SK-N-SH (cell line): ENCODE data around the gene RAB15. TPM values are rescaled to one million over a fixed set of nuclear protein-coding genes. Genes with fewer than 3 reads are reported as not detected.

Experiments
- CTCF ChIA-PET: fragments of 300-600, 350-600 bp; formaldehyde crosslinking; extraction: SDS; loops from one replicate; lab custom pipeline; 2021; lab: Yijun Ruan, JAX
- POLR2A ChIA-PET: fragments of 350-600 bp; sonication (Branson Sonifier 250); formaldehyde crosslinking; extraction: SDS; loops from one replicate; lab custom pipeline; 2020; ENCODE audit warnings: antibody characterized with exemption, inconsistent platforms; lab: Yijun Ruan, JAX
- DNase-seq: peaks from one replicate; pipeline ENCODE4 v3.0.0; 2012
- H2AFZ ChIP-seq: fragments of 200-600 bp; sonication (generic); 2 replicates; pipeline ENCODE4 v1.8.1; 2016; ENCODE audit warnings: antibody characterized with exemption, mild to moderate bottlenecking, low read depth
- H3F3A ChIP-seq: fragments of 200-600 bp; sonication (generic); replicated peaks from 2 replicates; pipeline ENCODE3; 2016; ENCODE audit warnings: antibody characterized with exemption, mild to moderate bottlenecking; ENCODE audit not compliant: insufficient read depth
- H3K27ac ChIP-seq, 2 experiments: fragments of 200-500 bp in 1 of 2; fragments of 200-600 bp in 1 of 2; sonication (Bioruptor generic) in 1 of 2; sonication (generic), shearing (Covaris generic) in 1 of 2; 2 replicates each; pipeline versions ENCODE4 v1.5.1 to v1.6.1; 2014 to 2016; ENCODE audit warnings: low read depth in 2 of 2, inconsistent platforms in 1 of 2, low read length in 1 of 2, mild to moderate bottlenecking in 1 of 2, mixed read lengths in 1 of 2
- H3K27me3 ChIP-seq: fragments of 200-600 bp; sonication (generic), shearing (Covaris generic); 2 replicates; pipeline ENCODE4 v1.6.1; 2016; ENCODE audit warnings: mixed run types; ENCODE audit not compliant: insufficient read depth
- H3K36me3 ChIP-seq, 2 experiments: fragments of 200-500 bp in 1 of 2; fragments of 200-600 bp in 1 of 2; sonication (Bioruptor generic) in 1 of 2; sonication (generic) in 1 of 2; replicated peaks in 1 of 2; 2 replicates each; pipeline versions ENCODE3 to v1.5.1; 2014 to 2016; ENCODE audit warnings: low read length in 1 of 2, mild to moderate bottlenecking in 1 of 2; ENCODE audit not compliant: insufficient read depth in 2 of 2, control insufficient read depth in 1 of 2
- H3K4me1 ChIP-seq, 2 experiments: fragments of 200-500 bp in 1 of 2; fragments of 200-600 bp in 1 of 2; sonication (Bioruptor generic) in 1 of 2; sonication (generic), shearing (Covaris generic) in 1 of 2; 2 replicates each; pipeline versions ENCODE4 v1.5.1 to v1.6.1; 2014 to 2016; ENCODE audit warnings: low read depth in 1 of 2, low read length in 1 of 2, mixed run types in 1 of 2; ENCODE audit not compliant: insufficient read depth in 2 of 2, control insufficient read depth in 1 of 2
- H3K4me2 ChIP-seq: fragments of 200-600 bp; sonication (generic), shearing (Covaris generic); 2 replicates; pipeline ENCODE4 v1.6.1; 2017; ENCODE audit warnings: mixed run types
- H3K4me3 ChIP-seq, 2 experiments: fragments of 200-500 bp in 1 of 2; fragments of 200-600 bp in 1 of 2; sonication (Bioruptor generic) in 1 of 2; sonication (generic), shearing (Covaris generic) in 1 of 2; 2 replicates each; pipeline versions ENCODE4 v1.5.1 to v1.8.1; 2014 to 2016; ENCODE audit warnings: low read depth in 2 of 2, inconsistent platforms in 1 of 2, low read length in 1 of 2, mild to moderate bottlenecking in 1 of 2, mixed read lengths in 1 of 2, moderate library complexity in 1 of 2
- H3K79me2 ChIP-seq: fragments of 200-600 bp; sonication (generic); 2 replicates; pipeline ENCODE4 v1.8.1; 2017; ENCODE audit warnings: mild to moderate bottlenecking; ENCODE audit not compliant: insufficient read depth
- H3K9ac ChIP-seq: fragments of 200-600 bp; sonication (generic); 2 replicates; pipeline ENCODE4 v1.6.1; 2017; ENCODE audit warnings: mixed run types
- H3K9me2 ChIP-seq: fragments of 200-600 bp; sonication (generic); 2 replicates; pipeline ENCODE4 v1.6.1; 2017; ENCODE audit warnings: mixed run types
- H3K9me3 ChIP-seq: fragments of 200-600 bp; sonication (generic); 2 replicates; pipeline ENCODE4 v1.6.1; 2017; ENCODE audit warnings: mixed run types, mild to moderate bottlenecking, moderate library complexity
- H4K20me1 ChIP-seq: fragments of 200-600 bp; sonication (generic); 2 replicates; pipeline ENCODE4 v1.6.1; 2017; ENCODE audit warnings: mild to moderate bottlenecking, mixed run types; ENCODE audit not compliant: insufficient read depth
- CHD2 ChIP-seq: fragments of 150-350 bp; IDR thresholded peaks from 2 replicates; pipeline ENCODE4 v1.6.1; 2018; ENCODE audit warnings: low read length; ENCODE audit not compliant: partially characterized antibody
- FOXJ3 ChIP-seq: sonication (generic); formaldehyde crosslinking; IDR thresholded peaks from 2 replicates; pipeline ENCODE4 v1.5.1; 2020; ENCODE audit warnings: mild to moderate bottlenecking, missing genetic modification reagents
- FOXM1 ChIP-seq: IDR thresholded peaks from 2 replicates; pipeline ENCODE4 v1.4.0; 2012; ENCODE audit warnings: low read depth, mild to moderate bottlenecking
- GABPA ChIP-seq: IDR thresholded peaks from 2 replicates; pipeline ENCODE4 v1.4.0; 2012; ENCODE audit warnings: low read depth, mild to moderate bottlenecking
- GATA2 ChIP-seq: sonication (generic); formaldehyde crosslinking; IDR thresholded peaks from 2 replicates; pipeline ENCODE4 v1.5.0; 2020; ENCODE audit warnings: mild to moderate bottlenecking, missing genetic modification reagents
- JUND ChIP-seq: IDR thresholded peaks from 2 replicates; pipeline ENCODE4 v1.4.0; 2012
- MEF2A ChIP-seq: IDR thresholded peaks from 2 replicates; pipeline ENCODE4 v1.4.0; 2012; ENCODE audit warnings: low read depth, borderline replicate concordance
- NFIC ChIP-seq: IDR thresholded peaks from 2 replicates; pipeline ENCODE4 v1.4.0; 2012; ENCODE audit warnings: borderline replicate concordance
- POLR2AphosphoS5 ChIP-seq: IDR thresholded peaks from 2 replicates; pipeline ENCODE4 v1.6.1; 2012; ENCODE audit warnings: low read depth, low read length
- RFX5 ChIP-seq: IDR thresholded peaks from 2 replicates; pipeline ENCODE4 v1.6.1; 2012; ENCODE audit warnings: mild to moderate bottlenecking, improper control_type of control experiment, low read length
- RXRA ChIP-seq: IDR thresholded peaks from 2 replicates; pipeline ENCODE4 v1.4.0; 2012; ENCODE audit warnings: low read depth, mild to moderate bottlenecking, borderline replicate concordance
- TAF1 ChIP-seq: IDR thresholded peaks from 2 replicates; pipeline ENCODE4 v1.6.1; 2012; ENCODE audit warnings: low read depth, mild to moderate bottlenecking, low read length, moderate library complexity, borderline replicate concordance
- TEAD4 ChIP-seq: IDR thresholded peaks from 2 replicates; pipeline ENCODE4 v1.4.0; 2012; ENCODE audit warnings: mild to moderate bottlenecking, borderline replicate concordance; ENCODE audit not compliant: insufficient read depth
- ZBTB33 ChIP-seq: IDR thresholded peaks from 2 replicates; pipeline ENCODE4 v1.4.0; 2012; ENCODE audit warnings: low read depth, borderline replicate concordance
- WGBS: methylation state at CpG from one replicate; pipeline ENCODE4 v1.1.6; 2017; ENCODE audit warnings: low lambda C conversion rate; 5-methylcytosine and 5-hydroxymethylcytosine counted together
- polyA plus RNA-seq, 3 experiments: library from polyadenylated mRNA; depleted of rRNA; stranded (reverse); fragments of >200 nt; gene quantifications; 2 replicates each; pipeline ENCODE4 v1.2.3, GENCODE V29; 2012
- TF ChIP-seq, protein P1 (sequence below): fragments of 150-350 bp; IDR thresholded peaks from 2 replicates; pipeline ENCODE4 v1.6.1; 2016; ENCODE audit warnings: mild to moderate bottlenecking, low read depth, low read length
- TF ChIP-seq, protein P2 (sequence below): IDR thresholded peaks from 2 replicates; pipeline ENCODE4 v1.6.1; 2012; ENCODE audit warnings: mild to moderate bottlenecking, low read depth, low read length, moderate library complexity

The RAB15 gene
- polyA plus RNA-seq, 1 of the 3 experiments (the other 2 are of a cell fraction) = 14.2 TPM

DNA sequence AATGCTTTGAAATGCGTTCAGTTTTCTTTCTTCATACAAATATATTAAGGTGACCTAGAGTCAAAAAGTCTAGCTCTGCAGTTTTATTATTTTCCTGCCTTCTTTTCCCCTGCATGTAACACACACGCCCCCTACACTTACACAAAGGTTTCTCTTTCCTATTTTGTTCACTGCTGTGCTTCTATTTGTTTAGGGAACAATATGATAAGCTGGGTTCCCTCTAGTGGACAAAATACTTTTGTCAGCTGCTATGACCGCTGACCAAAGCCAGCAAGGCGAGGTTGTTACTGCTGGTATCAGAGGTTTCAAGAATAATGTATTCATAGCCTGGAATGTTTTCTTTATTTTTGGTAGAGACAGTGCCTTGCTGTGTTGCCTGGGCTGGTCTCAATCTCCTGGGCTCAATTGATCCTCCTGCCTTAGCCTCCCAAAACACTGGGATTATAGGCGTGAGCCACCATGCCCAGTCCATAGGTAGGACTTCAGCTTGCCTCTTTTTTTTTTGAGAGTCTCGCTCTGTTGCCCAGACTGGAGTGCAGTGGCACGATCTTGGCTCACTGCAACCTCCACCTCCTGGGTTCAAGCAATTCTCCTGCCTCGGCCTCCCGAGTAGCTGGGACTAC, 47.9 kb upstream of the RAB15 start (continued):
- TF ChIP-seq ZBTB33 (no peak), TEAD4 (no peak)

GRCh38 chr14:65016471-65016870, 44.3 kb upstream of the RAB15 start:
- H2AFZ ChIP-seq = no peak overlapping the region
- H3K27me3 ChIP-seq = no peaks in the 10 kb centered on the region
- H3K79me2 ChIP-seq = no peaks in the 10 kb centered on the region
- H4K20me1 ChIP-seq = no peaks in the 10 kb centered on the region
- no peak overlapping the region for H3K27ac ChIP-seq
- POLR2A ChIA-PET = no interaction called here
- no peak for TF ChIP-seq RXRA
- H3F3A ChIP-seq = no peaks in the 10 kb centered on the region
- H3K4me3 ChIP-seq = no peak overlapping the region
- H3K36me3 ChIP-seq = peaks cover 12 to 20% of the 10 kb centered on the region in 2 experiments
- no peak for DNase-seq
- 94% methylated on average over 4 of the region's 4 CpGs for WGBS
- H3K9ac ChIP-seq = no peak overlapping the region
- no peaks in the 10 kb centered on the region for H3K9me2 ChIP-seq
- no peak overlapping the region for H3K4me2 ChIP-seq
- H3K4me1 ChIP-seq = no peaks in the 10 kb centered on the region
- H3K9me3 ChIP-seq = no peaks in the 10 kb centered on the region
- CTCF ChIA-PET = interaction anchor here (1.5 to 1.7 kb wide), 2 partner anchors 30 to 57 kb away, joined by 4 read pairs; partner anchors contain the start of gene FNTB

DNA sequence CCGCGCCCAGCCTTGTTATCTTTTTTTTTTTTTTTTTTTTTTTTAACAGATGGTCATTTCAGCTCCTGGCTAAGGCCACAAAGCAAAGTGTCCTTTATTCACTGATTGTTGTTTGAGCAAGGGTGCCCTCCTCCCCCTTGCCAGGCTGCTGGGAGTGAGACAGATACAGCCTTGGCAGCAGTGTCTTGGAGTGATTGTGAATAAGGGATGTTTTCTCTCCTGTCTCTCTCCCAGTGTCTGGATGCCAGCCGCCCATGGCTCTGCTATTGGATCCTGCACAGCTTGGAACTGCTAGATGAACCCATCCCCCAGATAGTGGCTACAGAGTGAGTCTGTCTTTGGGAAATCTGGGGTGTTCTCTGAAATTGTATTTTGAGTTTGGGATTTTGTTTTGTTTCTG, 43.3 kb upstream of the RAB15 start:
- CTCF ChIA-PET = interaction anchor here (0.8 to 1.7 kb wide), 3 partner anchors 11 to 55 kb away, joined by 3 to 4 read pairs (median 4); partner anchors contain the start of gene FNTB
- Histone ChIP-seq H3K9me3 (no peaks in the 10 kb centered on the region), H3K27me3 (no peaks in the 10 kb centered on the region), H3K79me2 (no peaks in the 10 kb centered on the region), H3F3A (no peaks in the 10 kb centered on the region), H2AFZ (no peak overlapping the region), H3K4me2 (no peak overlapping the region), H3K4me3 (no peak overlapping the region), H3K36me3 (peaks cover 12 to 20% of the 10 kb centered on the region in 2 experiments), H4K20me1 (no peaks in the 10 kb centered on the region), H3K9me2 (no peaks in the 10 kb centered on the region), H3K4me1 (no peaks in the 10 kb centered on the region), H3K27ac (no peak overlapping the region), H3K9ac (no peak overlapping the region)
- TF ChIP-seq FOXM1 = no peak
- TF ChIP-seq, protein P1, sequence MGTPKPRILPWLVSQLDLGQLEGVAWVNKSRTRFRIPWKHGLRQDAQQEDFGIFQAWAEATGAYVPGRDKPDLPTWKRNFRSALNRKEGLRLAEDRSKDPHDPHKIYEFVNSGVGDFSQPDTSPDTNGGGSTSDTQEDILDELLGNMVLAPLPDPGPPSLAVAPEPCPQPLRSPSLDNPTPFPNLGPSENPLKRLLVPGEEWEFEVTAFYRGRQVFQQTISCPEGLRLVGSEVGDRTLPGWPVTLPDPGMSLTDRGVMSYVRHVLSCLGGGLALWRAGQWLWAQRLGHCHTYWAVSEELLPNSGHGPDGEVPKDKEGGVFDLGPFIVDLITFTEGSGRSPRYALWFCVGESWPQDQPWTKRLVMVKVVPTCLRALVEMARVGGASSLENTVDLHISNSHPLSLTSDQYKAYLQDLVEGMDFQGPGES = no peak
- no peak for TF ChIP-seq RFX5
- TF ChIP-seq GATA2 = no peak
- no peak for TF ChIP-seq TEAD4
- TF ChIP-seq ZBTB33 = no peak
- no peak for TF ChIP-seq NFIC
- no peak for TF ChIP-seq POLR2AphosphoS5
- no peak for TF ChIP-seq MEF2A
- TF ChIP-seq JUND = no peak
- TF ChIP-seq, protein P2, sequence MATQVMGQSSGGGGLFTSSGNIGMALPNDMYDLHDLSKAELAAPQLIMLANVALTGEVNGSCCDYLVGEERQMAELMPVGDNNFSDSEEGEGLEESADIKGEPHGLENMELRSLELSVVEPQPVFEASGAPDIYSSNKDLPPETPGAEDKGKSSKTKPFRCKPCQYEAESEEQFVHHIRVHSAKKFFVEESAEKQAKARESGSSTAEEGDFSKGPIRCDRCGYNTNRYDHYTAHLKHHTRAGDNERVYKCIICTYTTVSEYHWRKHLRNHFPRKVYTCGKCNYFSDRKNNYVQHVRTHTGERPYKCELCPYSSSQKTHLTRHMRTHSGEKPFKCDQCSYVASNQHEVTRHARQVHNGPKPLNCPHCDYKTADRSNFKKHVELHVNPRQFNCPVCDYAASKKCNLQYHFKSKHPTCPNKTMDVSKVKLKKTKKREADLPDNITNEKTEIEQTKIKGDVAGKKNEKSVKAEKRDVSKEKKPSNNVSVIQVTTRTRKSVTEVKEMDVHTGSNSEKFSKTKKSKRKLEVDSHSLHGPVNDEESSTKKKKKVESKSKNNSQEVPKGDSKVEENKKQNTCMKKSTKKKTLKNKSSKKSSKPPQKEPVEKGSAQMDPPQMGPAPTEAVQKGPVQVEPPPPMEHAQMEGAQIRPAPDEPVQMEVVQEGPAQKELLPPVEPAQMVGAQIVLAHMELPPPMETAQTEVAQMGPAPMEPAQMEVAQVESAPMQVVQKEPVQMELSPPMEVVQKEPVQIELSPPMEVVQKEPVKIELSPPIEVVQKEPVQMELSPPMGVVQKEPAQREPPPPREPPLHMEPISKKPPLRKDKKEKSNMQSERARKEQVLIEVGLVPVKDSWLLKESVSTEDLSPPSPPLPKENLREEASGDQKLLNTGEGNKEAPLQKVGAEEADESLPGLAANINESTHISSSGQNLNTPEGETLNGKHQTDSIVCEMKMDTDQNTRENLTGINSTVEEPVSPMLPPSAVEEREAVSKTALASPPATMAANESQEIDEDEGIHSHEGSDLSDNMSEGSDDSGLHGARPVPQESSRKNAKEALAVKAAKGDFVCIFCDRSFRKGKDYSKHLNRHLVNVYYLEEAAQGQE = no peak
- TF ChIP-seq TAF1 = no peak
- TF ChIP-seq FOXJ3 (CRISPR knock-in tag) = no peak
- no peak for TF ChIP-seq CHD2
- no peak for TF ChIP-seq GABPA
- WGBS = 93% methylated on average over 3 of the region's 3 CpGs
- POLR2A ChIA-PET = no interaction called here
- no peak for DNase-seq
